Activated CD4-positive, alpha-beta T cell treated with anti-CD3 and anti-CD28 coated beads, Interleukin-2, amount 50 U/mL, for 1 hour (primary cell): Measurements from ENCODE around the gene TRAP1.

Source experiments
- DNase-seq: peaks from one replicate; pipeline ENCODE4 v3.0.0-alpha.2; 2020

TRAP1 gene

GRCh38 chr16:3717235-3718018 is at the start of gene TRAP1:
Gene TRAP1 (minus strand): TSS chr16:3717524. CDS start chr16:3717508, 16 bp downstream.
- DNase-seq: peak; percentile 91

- no peak for DNase-seq
Measured at GRCh38 chr16:3766177-3766576, 48.9 kb upstream of the TRAP1 start.

- DNase-seq: no peak
Measured at GRCh38 chr16:3764409-3764808, 47.1 kb upstream of the TRAP1 start.

GRCh38 chr16:3762107-3762750 is 44.9 kb upstream of the TRAP1 start:
- DNase-seq: no peak

GRCh38 chr16:3761375-3762106 is 44.2 kb upstream of the TRAP1 start:
- DNase-seq: no peak

- no peak for DNase-seq
Measured at GRCh38 chr16:3760518-3760917, 43.2 kb upstream of the TRAP1 start.

- no peak for DNase-seq
Measured at GRCh38 chr16:3759736-3760135, 42.4 kb upstream of the TRAP1 start.

GRCh38 chr16:3756113-3756512 is 38.8 kb upstream of the TRAP1 start:
- DNase-seq: no peak

- no peak for DNase-seq
Measured at GRCh38 chr16:3755249-3755648, 37.9 kb upstream of the TRAP1 start.

GRCh38 chr16:3754772-3755171 is 37.4 kb upstream of the TRAP1 start:
- no peak for DNase-seq

GRCh38 chr16:3754081-3754703 is 36.9 kb upstream of the TRAP1 start:
- DNase-seq: no peak

- DNase-seq: no peak
Measured at GRCh38 chr16:3752984-3753383, 35.7 kb upstream of the TRAP1 start.

- no peak for DNase-seq
Measured at GRCh38 chr16:3751878-3752277, 34.6 kb upstream of the TRAP1 start.

- DNase-seq: no peak
Measured at GRCh38 chr16:3748307-3748706, 31.0 kb upstream of the TRAP1 start.

GRCh38 chr16:3745751-3746355 is 28.5 kb upstream of the TRAP1 start:
- no peak for DNase-seq

GRCh38 chr16:3744018-3744417 is 26.7 kb upstream of the TRAP1 start:
- no peak for DNase-seq

GRCh38 chr16:3740934-3741333 is 23.6 kb upstream of the TRAP1 start:
- no peak for DNase-seq

GRCh38 chr16:3740186-3740585 is 22.9 kb upstream of the TRAP1 start:
- no peak for DNase-seq

- DNase-seq: no peak
Measured at GRCh38 chr16:3739636-3740035, 22.3 kb upstream of the TRAP1 start.

- DNase-seq: no peak
Measured at GRCh38 chr16:3738541-3738940, 21.2 kb upstream of the TRAP1 start.

GRCh38 chr16:3738128-3738527 is 20.8 kb upstream of the TRAP1 start:
- DNase-seq: no peak

GRCh38 chr16:3737181-3737580 is 19.9 kb upstream of the TRAP1 start:
- DNase-seq: no peak

- DNase-seq: no peak
Measured at GRCh38 chr16:3736116-3736515, 18.8 kb upstream of the TRAP1 start.
